Subcutaneous adipose tissue (tissue), 4 donors: Measurements from ENCODE around the gene MDGA2. TPM values are rescaled to one million over a fixed set of nuclear protein-coding genes. Genes with fewer than 3 reads are reported as not detected.

Experiments
- total RNA-seq, 4 donors: library from RNA; depleted of rRNA; stranded (reverse); fragments of >200 nt; gene quantifications; one replicate each; pipeline ENCODE4 v1.1.0, GENCODE V29; 2016
- TF ChIP-seq, protein P1 (sequence below): fragments of 450-650 bp; IDR thresholded peaks from one replicate; pipeline ENCODE4 v1.5.1; 2016; ENCODE audit warnings: low read depth, mild to moderate bottlenecking, control low read depth, antibody characterized with exemption, moderate library complexity

MDGA2 gene
- total RNA-seq, 4 donors from 2014 or later, result 1.1 TPM; not detected in 3

DNA sequence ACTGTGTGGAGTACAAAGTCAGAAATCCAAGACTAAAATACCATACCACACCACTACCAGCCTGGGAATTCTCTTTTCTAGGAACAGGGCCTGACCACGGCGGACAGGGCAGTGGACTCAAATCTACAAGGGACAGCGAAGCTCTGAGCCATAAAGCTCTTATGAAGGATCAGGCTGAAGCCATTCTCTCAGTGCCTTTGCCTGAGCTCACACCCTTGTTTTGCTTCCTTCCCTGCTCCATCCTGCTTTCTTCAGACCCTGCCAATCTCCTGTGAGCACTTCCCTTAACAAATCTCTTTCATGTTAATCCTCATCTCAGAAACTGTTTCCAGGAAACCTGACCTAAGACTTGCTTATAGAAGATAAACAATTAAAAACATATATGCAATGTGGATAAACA, 398.5 kb downstream of the MDGA2 start:
- TF ChIP-seq, protein P1, sequence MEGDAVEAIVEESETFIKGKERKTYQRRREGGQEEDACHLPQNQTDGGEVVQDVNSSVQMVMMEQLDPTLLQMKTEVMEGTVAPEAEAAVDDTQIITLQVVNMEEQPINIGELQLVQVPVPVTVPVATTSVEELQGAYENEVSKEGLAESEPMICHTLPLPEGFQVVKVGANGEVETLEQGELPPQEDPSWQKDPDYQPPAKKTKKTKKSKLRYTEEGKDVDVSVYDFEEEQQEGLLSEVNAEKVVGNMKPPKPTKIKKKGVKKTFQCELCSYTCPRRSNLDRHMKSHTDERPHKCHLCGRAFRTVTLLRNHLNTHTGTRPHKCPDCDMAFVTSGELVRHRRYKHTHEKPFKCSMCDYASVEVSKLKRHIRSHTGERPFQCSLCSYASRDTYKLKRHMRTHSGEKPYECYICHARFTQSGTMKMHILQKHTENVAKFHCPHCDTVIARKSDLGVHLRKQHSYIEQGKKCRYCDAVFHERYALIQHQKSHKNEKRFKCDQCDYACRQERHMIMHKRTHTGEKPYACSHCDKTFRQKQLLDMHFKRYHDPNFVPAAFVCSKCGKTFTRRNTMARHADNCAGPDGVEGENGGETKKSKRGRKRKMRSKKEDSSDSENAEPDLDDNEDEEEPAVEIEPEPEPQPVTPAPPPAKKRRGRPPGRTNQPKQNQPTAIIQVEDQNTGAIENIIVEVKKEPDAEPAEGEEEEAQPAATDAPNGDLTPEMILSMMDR, result no peak

DNA sequence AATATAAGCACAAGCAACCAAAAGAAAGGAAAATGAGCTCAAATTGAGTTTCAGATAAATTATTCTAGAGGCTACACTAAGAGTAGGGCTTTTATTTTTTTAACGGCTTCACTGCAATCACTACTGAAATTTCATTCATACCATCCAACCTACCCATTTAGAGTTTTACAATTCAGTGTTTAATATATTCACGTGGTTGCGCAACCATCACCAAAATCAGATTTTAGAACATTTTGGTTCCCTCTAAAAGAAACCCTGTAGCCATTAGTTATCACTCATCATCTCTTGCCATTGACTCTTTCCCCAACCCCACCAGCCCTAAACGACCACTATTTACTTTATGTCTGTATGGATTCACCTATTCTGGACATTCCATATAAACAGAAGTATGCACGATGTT, 401.5 kb downstream of the MDGA2 start:
- TF ChIP-seq, protein P1, result no peak

DNA sequence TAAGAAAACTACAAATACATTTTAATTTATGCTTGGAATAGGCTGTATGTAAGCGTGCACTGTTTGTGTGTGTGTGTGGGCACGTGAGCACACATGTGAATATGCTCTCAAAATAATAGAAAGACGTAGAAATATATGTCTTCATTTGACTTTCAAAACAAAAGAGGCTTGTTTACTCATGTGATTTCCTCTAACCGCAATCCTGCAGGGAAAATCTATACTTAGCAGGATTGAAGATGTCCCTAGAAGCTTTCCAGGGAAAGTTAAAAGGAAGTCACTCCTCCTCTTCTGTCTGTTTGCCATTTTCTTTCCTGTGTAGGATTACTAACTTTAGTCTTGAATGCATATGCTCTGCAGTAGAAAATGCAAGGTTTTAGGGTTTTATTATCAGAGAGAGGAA, 404.7 kb downstream of the MDGA2 start:
- TF ChIP-seq, protein P1, result no peak

DNA sequence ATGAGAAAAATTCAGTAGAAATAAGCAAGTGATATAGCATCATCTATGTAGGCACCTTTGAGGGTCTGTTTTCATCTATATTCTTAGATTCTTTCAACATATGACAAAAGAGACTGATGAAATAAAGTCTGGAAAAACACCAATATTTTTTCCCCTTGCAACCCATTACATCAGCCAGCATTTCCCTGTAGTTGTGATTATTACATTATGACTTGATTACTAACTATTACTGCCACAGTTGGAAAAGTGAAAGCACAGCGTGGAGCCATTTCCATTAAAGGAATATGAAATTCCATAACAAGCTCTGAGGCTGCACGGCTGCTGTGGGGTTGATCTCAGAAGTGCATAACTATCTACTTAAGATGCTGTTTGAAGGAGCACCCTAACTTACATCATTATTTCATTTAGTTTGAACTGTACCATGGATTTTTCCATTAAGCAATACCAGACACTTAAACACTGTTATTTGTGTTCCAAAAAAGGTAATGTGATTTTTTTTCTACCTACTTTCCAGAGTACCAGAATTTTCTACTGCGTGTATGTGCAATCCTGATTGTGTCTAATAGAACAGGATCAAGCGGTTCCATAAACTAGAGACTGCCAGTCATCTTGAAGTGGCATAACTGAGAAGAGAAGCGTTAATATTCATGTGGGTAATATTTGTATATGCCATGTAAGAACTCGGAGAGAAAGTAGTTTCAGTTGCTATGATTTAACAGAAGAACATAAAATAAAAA, 405.5 kb downstream of the MDGA2 start:
- TF ChIP-seq, protein P1, result no peak

DNA sequence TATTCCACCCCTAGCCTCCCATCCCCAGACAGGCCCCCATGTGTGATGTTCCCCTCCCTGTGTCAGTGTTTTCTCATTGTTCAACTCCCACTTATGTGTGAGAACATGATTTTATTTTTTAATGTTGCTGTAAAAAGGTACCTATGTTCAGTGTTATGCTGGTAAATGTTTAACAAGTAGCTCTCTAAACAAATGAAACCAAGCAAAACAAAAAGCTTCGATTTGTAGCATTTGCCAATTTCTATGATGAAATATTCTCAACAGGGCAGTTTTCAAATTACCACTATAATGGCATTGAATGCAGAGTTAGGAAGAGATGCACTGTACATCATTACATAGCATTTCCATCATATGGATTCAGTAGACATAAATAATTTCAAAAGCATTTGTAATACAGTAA, 410.6 kb downstream of the MDGA2 start:
- TF ChIP-seq, protein P1, result no peak

DNA sequence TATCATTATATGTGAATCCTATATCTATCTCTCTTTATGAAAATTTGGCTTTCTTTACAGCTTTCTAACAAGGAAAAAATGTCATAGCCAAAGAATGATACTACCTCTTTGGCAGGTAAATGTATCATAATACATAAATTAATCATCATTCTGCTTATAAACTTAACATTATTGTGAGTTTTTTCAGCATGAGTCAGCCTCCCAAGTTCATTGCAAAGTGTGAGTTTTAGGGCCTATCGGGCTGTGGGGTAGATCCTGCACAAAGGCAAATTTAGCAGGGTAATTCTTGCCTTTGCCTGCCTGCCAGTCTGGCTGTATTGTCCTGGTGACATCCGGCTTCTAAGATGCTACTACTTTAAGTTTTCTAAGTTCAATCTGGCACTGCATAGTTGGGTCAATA, 412.6 kb downstream of the MDGA2 start:
- TF ChIP-seq, protein P1, result no peak

DNA sequence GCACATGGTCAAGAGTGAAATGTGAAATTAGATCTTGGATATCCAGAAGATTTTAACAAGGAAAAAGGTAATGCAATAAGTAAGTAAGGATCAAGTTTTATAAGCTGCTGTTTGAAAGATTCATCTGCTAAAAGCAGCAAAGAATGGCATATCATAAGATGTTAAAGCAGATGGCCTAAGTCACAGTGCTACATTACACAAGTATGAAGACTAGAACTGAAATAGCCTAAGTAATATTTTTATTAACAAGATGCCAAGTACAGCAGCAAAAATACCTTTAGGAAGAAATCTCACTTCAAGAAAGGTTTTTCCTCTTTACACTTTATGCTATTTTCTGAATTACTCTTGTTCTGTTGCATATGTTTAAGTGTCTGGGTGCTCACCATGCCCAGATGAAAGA, 414.1 kb downstream of the MDGA2 start:
- TF ChIP-seq, protein P1, result no peak
